ENCODE results near the gene AK8. TPM values are rescaled to one million over a fixed set of nuclear protein-coding genes. Genes with fewer than 3 reads are reported as not detected.

Gene AK8
- total and polyA plus RNA-seq, 4 donors: 0.07 to 0.26 (median 0.11) TPM

DNA sequence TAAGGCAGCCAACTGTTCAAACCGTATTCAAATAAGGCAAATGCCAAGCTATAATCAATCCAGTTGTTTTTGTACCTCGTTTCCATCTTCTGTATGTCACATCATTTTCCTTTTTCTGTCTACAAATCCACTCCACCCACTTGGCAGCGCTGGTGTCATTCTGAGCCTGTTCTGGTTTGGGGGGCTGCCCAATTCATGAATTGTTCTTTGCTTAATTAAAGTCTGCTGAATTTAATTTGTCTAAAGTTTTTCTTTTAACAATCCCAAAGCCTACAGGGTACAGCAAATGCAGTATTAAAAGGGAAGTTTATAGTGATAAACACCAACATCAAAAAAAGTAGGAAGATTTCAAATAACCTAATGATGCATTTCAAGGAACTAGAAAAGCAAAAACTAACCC lies 114.5 kb downstream of the AK8 start:
- Histone ChIP-seq H3K4me1 (ENCODE audit: control insufficient read depth in 4 of 4, insufficient read depth in 4 of 4, low read length in 3 of 4) (peaks cover 0 to 2% (median 0%) of the 10 kb centered on the region in 4 donors), H3K9ac (ENCODE audit: low read depth in 1 of 2, low read length in 2 of 2) (no peak overlapping the region), H3K4me3 (ENCODE audit: low read depth in 1 of 3, low read length in 3 of 3) (no peak overlapping the region), H3K27ac (ENCODE audit: low read depth in 1 of 2, low read length in 2 of 2) (no peak overlapping the region), H3K9me3 (ENCODE audit: control insufficient read depth in 4 of 4, low read length in 3 of 4) (no peaks in the 10 kb centered on the region), H3K36me3 (ENCODE audit: control insufficient read depth in 4 of 4, insufficient read depth in 3 of 4, low read depth in 1 of 4, low read length in 3 of 4) (no peaks in the 10 kb centered on the region), H3K27me3 (ENCODE audit: control insufficient read depth in 4 of 4, insufficient read depth in 4 of 4, low read length in 3 of 4) (no peaks in the 10 kb centered on the region)
- TF ChIP-seq, protein P1, sequence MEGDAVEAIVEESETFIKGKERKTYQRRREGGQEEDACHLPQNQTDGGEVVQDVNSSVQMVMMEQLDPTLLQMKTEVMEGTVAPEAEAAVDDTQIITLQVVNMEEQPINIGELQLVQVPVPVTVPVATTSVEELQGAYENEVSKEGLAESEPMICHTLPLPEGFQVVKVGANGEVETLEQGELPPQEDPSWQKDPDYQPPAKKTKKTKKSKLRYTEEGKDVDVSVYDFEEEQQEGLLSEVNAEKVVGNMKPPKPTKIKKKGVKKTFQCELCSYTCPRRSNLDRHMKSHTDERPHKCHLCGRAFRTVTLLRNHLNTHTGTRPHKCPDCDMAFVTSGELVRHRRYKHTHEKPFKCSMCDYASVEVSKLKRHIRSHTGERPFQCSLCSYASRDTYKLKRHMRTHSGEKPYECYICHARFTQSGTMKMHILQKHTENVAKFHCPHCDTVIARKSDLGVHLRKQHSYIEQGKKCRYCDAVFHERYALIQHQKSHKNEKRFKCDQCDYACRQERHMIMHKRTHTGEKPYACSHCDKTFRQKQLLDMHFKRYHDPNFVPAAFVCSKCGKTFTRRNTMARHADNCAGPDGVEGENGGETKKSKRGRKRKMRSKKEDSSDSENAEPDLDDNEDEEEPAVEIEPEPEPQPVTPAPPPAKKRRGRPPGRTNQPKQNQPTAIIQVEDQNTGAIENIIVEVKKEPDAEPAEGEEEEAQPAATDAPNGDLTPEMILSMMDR (IDR thresholded peaks at IDR 0.05; ENCODE audit: low read depth, low read length, missing input control): no peak
- no peak for TF ChIP-seq TAF1 (conservative IDR thresholded peaks at IDR 0.05)
- TF ChIP-seq HNF4A (conservative IDR thresholded peaks at IDR 0.05): no peak
- TF ChIP-seq GABPA (IDR thresholded peaks at IDR 0.05 in 1 of 2, conservative IDR thresholded peaks at IDR 0.05 in 1 of 2): no peak
- TF ChIP-seq, protein P2, sequence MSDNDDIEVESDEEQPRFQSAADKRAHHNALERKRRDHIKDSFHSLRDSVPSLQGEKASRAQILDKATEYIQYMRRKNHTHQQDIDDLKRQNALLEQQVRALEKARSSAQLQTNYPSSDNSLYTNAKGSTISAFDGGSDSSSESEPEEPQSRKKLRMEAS (IDR thresholded peaks at IDR 0.05): no peak
- no peak for DNase-seq (ENCODE audit: low spot score)
- WGBS: 78% methylated on average over 3 of the region's 3 CpGs

GRCh38 chr9:132762896-132763295 lies 115.2 kb downstream of the AK8 start:
- Histone ChIP-seq H3K4me3 (ENCODE audit: low read depth in 1 of 3, low read length in 3 of 3) (no peak overlapping the region), H3K27me3 (ENCODE audit: control insufficient read depth in 4 of 4, insufficient read depth in 4 of 4, low read length in 3 of 4) (no peaks in the 10 kb centered on the region), H3K9me3 (ENCODE audit: control insufficient read depth in 4 of 4, low read length in 3 of 4) (no peaks in the 10 kb centered on the region), H3K9ac (ENCODE audit: low read depth in 1 of 2, low read length in 2 of 2) (no peak overlapping the region), H3K36me3 (ENCODE audit: control insufficient read depth in 4 of 4, insufficient read depth in 3 of 4, low read depth in 1 of 4, low read length in 3 of 4) (no peaks in the 10 kb centered on the region), H3K27ac (ENCODE audit: low read depth in 1 of 2, low read length in 2 of 2) (no peak overlapping the region), H3K4me1 (ENCODE audit: control insufficient read depth in 4 of 4, insufficient read depth in 4 of 4, low read length in 3 of 4) (no peaks in the 10 kb centered on the region)
- TF ChIP-seq FOXA2 (IDR thresholded peaks at IDR 0.05) (no peak), SP1 (IDR thresholded peaks at IDR 0.05) (no peak), RAD21 (IDR thresholded peaks at IDR 0.05) (no peak), NR2F2 (IDR thresholded peaks at IDR 0.05) (no peak), FOXA1 (IDR thresholded peaks at IDR 0.05) (no peak), HNF4G (IDR thresholded peaks at IDR 0.05) (no peak), HNF4A (conservative IDR thresholded peaks at IDR 0.05) (no peak), TAF1 (conservative IDR thresholded peaks at IDR 0.05) (no peak), EGR1 (IDR thresholded peaks at IDR 0.05; ENCODE audit: low read depth in 2 of 2) (no peak)
- TF ChIP-seq, protein P2 (IDR thresholded peaks at IDR 0.05): no peak
- TF ChIP-seq, protein P1 (IDR thresholded peaks at IDR 0.05; ENCODE audit: low read depth, low read length, missing input control): no peak
- TF ChIP-seq, protein P3, sequence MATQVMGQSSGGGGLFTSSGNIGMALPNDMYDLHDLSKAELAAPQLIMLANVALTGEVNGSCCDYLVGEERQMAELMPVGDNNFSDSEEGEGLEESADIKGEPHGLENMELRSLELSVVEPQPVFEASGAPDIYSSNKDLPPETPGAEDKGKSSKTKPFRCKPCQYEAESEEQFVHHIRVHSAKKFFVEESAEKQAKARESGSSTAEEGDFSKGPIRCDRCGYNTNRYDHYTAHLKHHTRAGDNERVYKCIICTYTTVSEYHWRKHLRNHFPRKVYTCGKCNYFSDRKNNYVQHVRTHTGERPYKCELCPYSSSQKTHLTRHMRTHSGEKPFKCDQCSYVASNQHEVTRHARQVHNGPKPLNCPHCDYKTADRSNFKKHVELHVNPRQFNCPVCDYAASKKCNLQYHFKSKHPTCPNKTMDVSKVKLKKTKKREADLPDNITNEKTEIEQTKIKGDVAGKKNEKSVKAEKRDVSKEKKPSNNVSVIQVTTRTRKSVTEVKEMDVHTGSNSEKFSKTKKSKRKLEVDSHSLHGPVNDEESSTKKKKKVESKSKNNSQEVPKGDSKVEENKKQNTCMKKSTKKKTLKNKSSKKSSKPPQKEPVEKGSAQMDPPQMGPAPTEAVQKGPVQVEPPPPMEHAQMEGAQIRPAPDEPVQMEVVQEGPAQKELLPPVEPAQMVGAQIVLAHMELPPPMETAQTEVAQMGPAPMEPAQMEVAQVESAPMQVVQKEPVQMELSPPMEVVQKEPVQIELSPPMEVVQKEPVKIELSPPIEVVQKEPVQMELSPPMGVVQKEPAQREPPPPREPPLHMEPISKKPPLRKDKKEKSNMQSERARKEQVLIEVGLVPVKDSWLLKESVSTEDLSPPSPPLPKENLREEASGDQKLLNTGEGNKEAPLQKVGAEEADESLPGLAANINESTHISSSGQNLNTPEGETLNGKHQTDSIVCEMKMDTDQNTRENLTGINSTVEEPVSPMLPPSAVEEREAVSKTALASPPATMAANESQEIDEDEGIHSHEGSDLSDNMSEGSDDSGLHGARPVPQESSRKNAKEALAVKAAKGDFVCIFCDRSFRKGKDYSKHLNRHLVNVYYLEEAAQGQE (IDR thresholded peaks at IDR 0.05): no peak
- TF ChIP-seq, protein P4, sequence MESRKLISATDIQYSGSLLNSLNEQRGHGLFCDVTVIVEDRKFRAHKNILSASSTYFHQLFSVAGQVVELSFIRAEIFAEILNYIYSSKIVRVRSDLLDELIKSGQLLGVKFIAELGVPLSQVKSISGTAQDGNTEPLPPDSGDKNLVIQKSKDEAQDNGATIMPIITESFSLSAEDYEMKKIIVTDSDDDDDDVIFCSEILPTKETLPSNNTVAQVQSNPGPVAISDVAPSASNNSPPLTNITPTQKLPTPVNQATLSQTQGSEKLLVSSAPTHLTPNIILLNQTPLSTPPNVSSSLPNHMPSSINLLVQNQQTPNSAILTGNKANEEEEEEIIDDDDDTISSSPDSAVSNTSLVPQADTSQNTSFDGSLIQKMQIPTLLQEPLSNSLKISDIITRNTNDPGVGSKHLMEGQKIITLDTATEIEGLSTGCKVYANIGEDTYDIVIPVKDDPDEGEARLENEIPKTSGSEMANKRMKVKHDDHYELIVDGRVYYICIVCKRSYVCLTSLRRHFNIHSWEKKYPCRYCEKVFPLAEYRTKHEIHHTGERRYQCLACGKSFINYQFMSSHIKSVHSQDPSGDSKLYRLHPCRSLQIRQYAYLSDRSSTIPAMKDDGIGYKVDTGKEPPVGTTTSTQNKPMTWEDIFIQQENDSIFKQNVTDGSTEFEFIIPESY (IDR thresholded peaks at IDR 0.05): no peak
- WGBS: 92% methylated on average over 4 of the region's 4 CpGs
- DNase-seq (ENCODE audit: low spot score): no peak
